Measurements from ENCODE around the gene INAFM1. TPM values are rescaled to one million over a fixed set of nuclear protein-coding genes. Genes with fewer than 3 reads are reported as not detected.
"Not testable (repeated sequence)": the region's sequence is repeated elsewhere in the genome, so short reads cannot be mapped to it uniquely, and the experiment has no call there.

The INAFM1 gene
- total RNA-seq, 2 experiments from 2014 or later = 16.9 to 19.3 TPM

GRCh38 chr19:47274891-47275761 is 441 bp downstream of the INAFM1 start:
- no peaks in the 10 kb centered on the region for H3K27me3 Mint-ChIP-seq
- TF ChIP-seq, protein P1, sequence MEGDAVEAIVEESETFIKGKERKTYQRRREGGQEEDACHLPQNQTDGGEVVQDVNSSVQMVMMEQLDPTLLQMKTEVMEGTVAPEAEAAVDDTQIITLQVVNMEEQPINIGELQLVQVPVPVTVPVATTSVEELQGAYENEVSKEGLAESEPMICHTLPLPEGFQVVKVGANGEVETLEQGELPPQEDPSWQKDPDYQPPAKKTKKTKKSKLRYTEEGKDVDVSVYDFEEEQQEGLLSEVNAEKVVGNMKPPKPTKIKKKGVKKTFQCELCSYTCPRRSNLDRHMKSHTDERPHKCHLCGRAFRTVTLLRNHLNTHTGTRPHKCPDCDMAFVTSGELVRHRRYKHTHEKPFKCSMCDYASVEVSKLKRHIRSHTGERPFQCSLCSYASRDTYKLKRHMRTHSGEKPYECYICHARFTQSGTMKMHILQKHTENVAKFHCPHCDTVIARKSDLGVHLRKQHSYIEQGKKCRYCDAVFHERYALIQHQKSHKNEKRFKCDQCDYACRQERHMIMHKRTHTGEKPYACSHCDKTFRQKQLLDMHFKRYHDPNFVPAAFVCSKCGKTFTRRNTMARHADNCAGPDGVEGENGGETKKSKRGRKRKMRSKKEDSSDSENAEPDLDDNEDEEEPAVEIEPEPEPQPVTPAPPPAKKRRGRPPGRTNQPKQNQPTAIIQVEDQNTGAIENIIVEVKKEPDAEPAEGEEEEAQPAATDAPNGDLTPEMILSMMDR (IDR thresholded peaks at IDR 0.05) = no peak
- intact Hi-C loops (cut with DNase I, micrococcal nuclease) = loop anchor here (1.0 to 10.0 kb wide), 6 partner anchors 18 to 670 kb away; partner anchors contain the start of genes BICRA (in 1 of the 2), CALM3 (in 1 of the 2), CCDC9 (in 1 of the 2) and DHX34 (in 1 of the 2)
- H3K27ac ChIP-seq (ENCODE audit: low read depth in 1 of 2, low read length in 2 of 2) = peak overlapping the region in 1 of 2 donors; percentile 41
- CTCF ChIA-PET = interaction anchor here (0.6 to 2.9 kb wide), 4 partner anchors 18 to 74 kb away, joined by 3 to 10 read pairs (median 4); partner anchors contain the start of gene DHX34
- H3K9me3 ChIP-seq (ENCODE audit: control insufficient read depth in 1 of 2, insufficient read depth in 1 of 2, low read length in 2 of 2) = no peaks in the 10 kb centered on the region
- peak overlapping the region; percentile 81 for H3K27ac Mint-ChIP-seq
- H3K4me3 ChIP-seq (ENCODE audit: low read length) = peak overlapping the region; percentile 25
- H3K36me3 ChIP-seq (ENCODE audit: insufficient read depth, low read length) = peaks cover 17% of the 10 kb centered on the region
- peak in 4 of 14 experiments; percentile 7 to 68 (median 34) for DNase-seq
- peaks cover 37% of the 10 kb centered on the region for H3K36me3 Mint-ChIP-seq (ENCODE audit: low read depth)
- H3K4me3 Mint-ChIP-seq = peak overlapping the region; percentile 85
- H3K4me1 Mint-ChIP-seq (ENCODE audit: low read depth) = peaks cover 28% of the 10 kb centered on the region
- peaks cover 24% of the 10 kb centered on the region for H3K4me1 ChIP-seq (ENCODE audit: insufficient read depth, low read length)
- H3K9me3 Mint-ChIP-seq = no peaks in the 10 kb centered on the region
- POLR2A ChIA-PET = interaction anchor here (0.7 to 3.1 kb wide), 18 partner anchors 9 to 1412 kb away, joined by 3 to 124 read pairs (median 8); partner anchors contain the start of genes CCDC9, DHX34, KPTN and SYMPK
- H3K27me3 ChIP-seq (ENCODE audit: control insufficient read depth in 1 of 2, insufficient read depth in 2 of 2, low read length in 2 of 2) = no peaks in the 10 kb centered on the region
- peak; percentile 22 for ATAC-seq (ENCODE audit: poor library complexity)

DNA sequence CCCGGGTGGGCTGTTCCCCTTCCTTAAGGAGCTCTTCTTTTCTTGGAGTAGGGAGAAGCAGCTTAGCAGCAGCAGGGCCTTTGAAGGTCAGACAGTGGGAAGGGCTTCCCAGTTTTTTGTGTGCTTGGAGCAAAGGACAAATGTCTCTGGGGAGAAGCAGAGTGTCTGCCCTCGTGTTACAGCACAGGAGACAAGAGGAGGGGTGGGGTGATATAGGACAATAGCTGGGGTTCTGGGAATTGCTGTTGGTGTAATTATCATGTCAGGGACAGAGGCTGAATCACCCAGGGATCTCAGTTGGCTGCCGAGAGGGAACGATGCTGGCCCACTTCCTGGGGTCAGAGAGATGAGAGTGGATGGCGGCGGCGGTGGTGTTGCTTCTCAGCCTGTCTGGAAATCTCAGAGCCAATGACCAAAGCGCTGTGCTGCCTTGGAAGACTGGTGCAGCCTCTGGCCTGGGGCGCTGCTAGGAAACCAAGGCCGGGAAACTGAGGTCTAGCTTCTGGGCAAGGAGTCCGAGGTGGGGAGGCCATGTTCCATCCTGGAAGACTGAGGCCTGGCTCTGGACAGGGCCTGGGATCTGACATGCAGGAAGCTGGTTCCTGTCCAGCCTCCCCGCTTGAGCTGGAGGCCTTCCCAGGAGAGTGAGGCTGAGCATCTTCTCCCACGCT is 1.2 kb downstream of the INAFM1 start:
- TF ChIP-seq, protein P1 (IDR thresholded peaks at IDR 0.05) = no peak
- ChIA-PET POLR2A (interaction anchor here (1.2 to 3.1 kb wide), 5 partner anchors 19 to 208 kb away, joined by 5 to 124 read pairs (median 14); partner anchors contain the start of genes CCDC9, KPTN and ZC3H4), CTCF (interaction anchor here (1.1 to 2.9 kb wide), 2 partner anchors 9 to 73 kb away, joined by 3 to 10 read pairs; partner anchors contain the start of gene DHX34)
- no peaks in the 10 kb centered on the region for H3K27me3 ChIP-seq (ENCODE audit: control insufficient read depth in 1 of 2, insufficient read depth in 2 of 2, low read length in 2 of 2)
- no peaks in the 10 kb centered on the region for H3K9me3 Mint-ChIP-seq
- no peak overlapping the region for H3K4me3 ChIP-seq (ENCODE audit: low read length)
- H3K4me3 Mint-ChIP-seq = peak overlapping the region; percentile 85
- H3K36me3 Mint-ChIP-seq (ENCODE audit: low read depth) = peaks cover 29% of the 10 kb centered on the region
- no peaks in the 10 kb centered on the region for H3K27me3 Mint-ChIP-seq
- H3K27ac ChIP-seq (ENCODE audit: low read depth in 1 of 2, low read length in 2 of 2) = no peak overlapping the region
- H3K4me1 Mint-ChIP-seq (ENCODE audit: low read depth) = peaks cover 28% of the 10 kb centered on the region
- H3K27ac Mint-ChIP-seq = peak overlapping the region; percentile 81
- peaks cover 24% of the 10 kb centered on the region for H3K4me1 ChIP-seq (ENCODE audit: insufficient read depth, low read length)
- DNase-seq (peak in 1 of 14 experiments; percentile 47), ATAC-seq (ENCODE audit: poor library complexity) (no peak)
- H3K36me3 ChIP-seq (ENCODE audit: insufficient read depth, low read length) = peaks cover 10% of the 10 kb centered on the region
- intact Hi-C loops (cut with DNase I, micrococcal nuclease) = loop anchor here (2.0 to 10.0 kb wide), 3 partner anchors 19 to 671 kb away; partner anchors contain the start of genes BICRA (in 1 of the 2), CALM3 (in 1 of the 2) and CCDC9 (in 1 of the 2)
- no peaks in the 10 kb centered on the region for H3K9me3 ChIP-seq (ENCODE audit: control insufficient read depth in 1 of 2, insufficient read depth in 1 of 2, low read length in 2 of 2)

GRCh38 chr19:47276513-47276912 is 1.8 kb downstream of the INAFM1 start:
- DNase-seq; H3K27me3 ChIP-seq (ENCODE audit: control insufficient read depth in 1 of 2, insufficient read depth in 2 of 2, low read length in 2 of 2); H3K9me3 Mint-ChIP-seq; H3K4me3 ChIP-seq (ENCODE audit: low read length); H3K9me3 ChIP-seq (ENCODE audit: control insufficient read depth in 1 of 2, insufficient read depth in 1 of 2, low read length in 2 of 2); H3K27ac ChIP-seq (ENCODE audit: low read depth in 1 of 2, low read length in 2 of 2); ATAC-seq (ENCODE audit: poor library complexity); H3K36me3 ChIP-seq (ENCODE audit: insufficient read depth, low read length); H3K27me3 Mint-ChIP-seq: not testable (repeated sequence)
- intact Hi-C loops (cut with DNase I, micrococcal nuclease) = loop anchor here in 1 of 2 experiments (10.0 kb wide), 2 partner anchors 328 to 672 kb away; partner anchors contain the start of genes BICRA and CALM3
- peaks cover 28% of the 10 kb centered on the region for H3K4me1 Mint-ChIP-seq (ENCODE audit: low read depth)
- POLR2A ChIA-PET = interaction anchor here (1.2 to 3.1 kb wide), 3 partner anchors 20 to 163 kb away, joined by 5 to 124 read pairs (median 14); partner anchors contain the start of genes CCDC9 and ZC3H4
- CTCF ChIA-PET = interaction anchor here (1.1 to 2.9 kb wide), 2 partner anchors 8 to 72 kb away, joined by 3 to 10 read pairs; partner anchors contain the start of gene DHX34
- H3K4me1 ChIP-seq (ENCODE audit: insufficient read depth, low read length) = peaks cover 24% of the 10 kb centered on the region
- peak overlapping the region; percentile 85 for H3K4me3 Mint-ChIP-seq
- H3K36me3 Mint-ChIP-seq (ENCODE audit: low read depth) = peaks cover 26% of the 10 kb centered on the region
- H3K27ac Mint-ChIP-seq = peak overlapping the region; percentile 81
